SK-N-DZ (cell line): ENCODE data around the gene SRRM5.
A peak's percentile ranks its signal among the peaks of the same experiment; 100 is the strongest.
"Not testable (repeated sequence)": the region's sequence is repeated elsewhere in the genome, so short reads cannot be mapped to it uniquely, and the experiment has no call there.

Experiments
- DNase-seq: peaks from one replicate; pipeline ENCODE4 v3.0.0-alpha.2; 2015; ENCODE audit warnings: low spot score

SRRM5 gene

GRCh38 chr19:43591904-43592772, 19.8 kb upstream of the SRRM5 start:
- no peak for DNase-seq

GRCh38 chr19:43592800-43593350, 19.0 kb upstream of the SRRM5 start:
- no peak for DNase-seq

- DNase-seq, result no peak
These were observed 17.7 kb upstream of the SRRM5 start for GRCh38 chr19:43594081-43594697.

GRCh38 chr19:43594710-43595604, 16.9 kb upstream of the SRRM5 start:
- peak; percentile 46 for DNase-seq

- DNase-seq, result no peak
These were observed 16.3 kb upstream of the SRRM5 start for GRCh38 chr19:43595605-43595998.

GRCh38 chr19:43595999-43596841, 15.7 kb upstream of the SRRM5 start, which contains the start of the genes IRGQ and ZNF576:
Gene IRGQ (minus strand): TSS chr19:43596134. CDS start chr19:43595338, 796 bp downstream.
Gene ZNF576 (plus strand): TSS chr19:43596595. CDS start chr19:43597109, 514 bp downstream.
- DNase-seq, result peak; percentile 99

GRCh38 chr19:43596842-43597461, 14.9 kb upstream of the SRRM5 start:
- DNase-seq, result no peak

- DNase-seq, result no peak
These were observed 14.0 kb upstream of the SRRM5 start for GRCh38 chr19:43597876-43598275.

- no peak for DNase-seq
These were observed 13.2 kb upstream of the SRRM5 start for GRCh38 chr19:43598445-43599240.

GRCh38 chr19:43599635-43600295, 12.1 kb upstream of the SRRM5 start:
- no peak for DNase-seq

- DNase-seq, result not testable (repeated sequence)
These were observed 11.6 kb upstream of the SRRM5 start for GRCh38 chr19:43600326-43600725.

- DNase-seq, result no peak
These were observed 5.9 kb upstream of the SRRM5 start for GRCh38 chr19:43605875-43606568.

GRCh38 chr19:43606569-43607229, 5.2 kb upstream of the SRRM5 start:
- no peak for DNase-seq

- DNase-seq, result no peak
These were observed 4.4 kb upstream of the SRRM5 start for GRCh38 chr19:43607238-43608205.

- no peak for DNase-seq
These were observed 2.0 kb upstream of the SRRM5 start for GRCh38 chr19:43609872-43610271.

- DNase-seq, result no peak
These were observed 1.4 kb upstream of the SRRM5 start for GRCh38 chr19:43610493-43610892.
